HFF-Myc (cell line): ENCODE results near the gene TMEM87B.

Experiments
- DNase-seq: peaks from one replicate; pipeline ENCODE4 v3.0.0-alpha.2; 2011; ENCODE audit warnings: low read depth; ENCODE audit errors: extremely low read depth
- H3K4me3 ChIP-seq: replicated peaks from 2 replicates; pipeline ENCODE4 v1.5.1; 2011; ENCODE audit warnings: low read depth, mild to moderate bottlenecking, control low read depth, low read length
- CTCF ChIP-seq: IDR thresholded peaks from 2 replicates; pipeline ENCODE4 v1.5.1; 2012; ENCODE audit warnings: mild to moderate bottlenecking, low read depth, low read length, control low read depth; ENCODE audit errors: missing control alignments

The TMEM87B gene

GRCh38 chr2:112054847-112055729 lies at the start of gene TMEM87B:
TMEM87B (plus strand) TSS chr2:112055269; CDS start chr2:112055592, 323 bp downstream.
- DNase-seq: peak; percentile 90
- TF ChIP-seq CTCF: no peak
- H3K4me3 ChIP-seq: peak within 1 kb of the TSS; percentile 89

GRCh38 chr2:112005406-112006075 lies 49.5 kb upstream of the TMEM87B start:
- no peak for TF ChIP-seq CTCF
- no peak for DNase-seq

GRCh38 chr2:112006076-112006410 lies 49.0 kb upstream of the TMEM87B start:
- no peak for TF ChIP-seq CTCF
- H3K4me3 ChIP-seq: no peak overlapping the region
- no peak for DNase-seq

More at GRCh38 chr2:112005406-112006075, 49.5 kb upstream of the TMEM87B start:
- no peak overlapping the region for H3K4me3 ChIP-seq

- no peak for DNase-seq
- no peak overlapping the region for H3K4me3 ChIP-seq
- no peak for TF ChIP-seq CTCF
Observed at GRCh38 chr2:112007493-112007892, 47.6 kb upstream of the TMEM87B start.

- H3K4me3 ChIP-seq: no peak overlapping the region
- TF ChIP-seq CTCF: no peak
- no peak for DNase-seq
Observed at GRCh38 chr2:112008910-112009485, 46.1 kb upstream of the TMEM87B start.

- no peak for DNase-seq
- TF ChIP-seq CTCF: no peak
- H3K4me3 ChIP-seq: no peak overlapping the region
Observed at GRCh38 chr2:112010751-112011150, 44.3 kb upstream of the TMEM87B start.
